ENCODE measurements around the gene PRDM7.
"Not testable (repeated sequence)": the region's sequence is repeated elsewhere in the genome, so short reads cannot be mapped to it uniquely, and the experiment has no call there.

PRDM7 gene

DNA sequence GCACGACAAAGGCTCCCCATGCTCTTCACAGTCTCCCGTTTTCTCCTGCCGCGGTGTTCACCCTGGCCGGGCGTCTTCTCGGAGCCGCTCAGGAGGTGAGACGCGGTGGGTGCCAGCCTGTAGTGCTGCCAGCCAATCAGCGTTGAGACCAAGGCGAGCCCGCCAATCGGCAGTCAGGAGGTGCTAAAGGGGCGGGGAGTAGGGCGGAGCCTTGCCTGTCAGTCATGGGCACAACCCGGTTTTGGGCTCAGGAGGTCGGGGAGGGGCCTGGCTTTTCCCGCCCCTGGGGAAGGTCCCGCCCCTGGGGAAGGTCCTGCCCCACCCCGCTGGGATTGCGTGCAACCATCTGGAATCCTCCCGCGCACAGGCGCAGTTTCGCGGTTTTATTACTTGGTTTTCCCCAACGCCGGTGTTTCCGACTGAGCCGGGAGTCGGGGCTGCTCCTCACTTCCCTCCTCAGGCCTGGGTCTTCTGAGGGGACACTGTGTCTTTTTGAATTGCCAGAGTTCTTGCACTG lies at the start of gene PRDM7:
PRDM7 (minus strand) TSS at position 92 of the 517 bp plus-strand sequence. CDS start 1,421 bp downstream, outside the sequence.
- peak; percentile 96 to 99 (median 97) for DNase-seq (ENCODE audit: low read depth in 2 of 3, low spot score in 1 of 3)

DNA sequence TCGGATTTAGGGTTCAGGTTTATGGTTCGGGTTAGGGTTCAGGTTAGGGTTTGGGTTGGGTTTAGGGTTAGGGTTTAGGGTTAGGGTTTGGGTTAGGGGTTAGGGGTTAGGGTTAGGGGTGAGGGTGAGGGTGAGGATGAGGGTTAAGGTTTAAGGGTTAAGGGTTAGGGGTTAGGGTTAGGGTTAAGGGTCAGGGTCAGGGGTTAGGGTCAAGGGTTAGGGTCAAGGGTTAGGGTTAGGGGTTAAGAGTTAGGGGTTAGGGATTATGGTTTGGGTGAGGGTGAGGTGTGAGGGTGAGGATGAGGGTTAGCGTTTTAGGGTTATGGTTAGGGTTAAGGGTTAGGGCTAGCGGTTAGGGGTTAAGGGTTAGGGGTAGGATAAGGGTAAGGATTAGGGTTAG lies 44.7 kb upstream of the PRDM7 start:
- DNase-seq (ENCODE audit: low read depth in 2 of 3, low spot score in 1 of 3) = not testable (repeated sequence)

DNA sequence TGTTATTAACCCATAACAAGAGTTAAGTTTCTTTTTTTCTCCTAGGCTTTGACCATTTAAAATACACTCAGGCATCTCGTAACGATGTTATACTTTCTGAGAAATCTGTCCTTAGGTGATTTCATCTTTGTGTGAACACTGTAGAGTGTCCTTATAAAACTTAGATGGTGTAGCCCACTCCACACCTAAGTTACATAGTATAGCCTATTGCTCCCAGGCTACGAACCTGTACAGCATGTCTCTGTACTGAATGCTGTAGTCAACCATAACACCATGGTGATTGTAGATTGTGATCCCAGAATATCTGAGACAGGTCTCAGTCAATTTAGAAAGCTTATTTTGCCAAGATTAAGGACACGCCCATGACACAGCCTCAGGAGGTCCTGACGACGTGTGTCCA lies 30.5 kb upstream of the PRDM7 start:
- DNase-seq (ENCODE audit: low read depth in 2 of 3, low spot score in 1 of 3) = not testable (repeated sequence)

DNA sequence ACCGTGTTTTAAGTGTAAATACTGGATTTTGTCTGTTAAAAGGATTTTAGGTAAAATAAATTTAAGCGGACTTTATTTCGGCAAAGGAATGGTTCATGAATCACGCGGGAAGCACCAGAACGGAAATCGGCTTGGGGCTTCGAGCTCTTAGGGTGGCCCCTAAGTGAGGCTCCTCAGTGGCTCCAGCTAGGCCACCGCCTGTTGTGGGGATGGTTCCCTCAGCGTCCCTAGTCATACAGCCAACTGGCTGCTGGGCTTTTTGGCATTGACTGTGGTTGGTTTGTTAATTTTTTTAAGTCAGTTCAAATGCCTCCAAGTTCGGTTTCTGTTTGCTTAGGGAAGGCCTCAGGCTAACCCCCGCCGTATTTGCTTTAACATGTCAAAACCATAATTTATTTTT lies 29.9 kb upstream of the PRDM7 start:
- DNase-seq (ENCODE audit: low read depth in 2 of 3, low spot score in 1 of 3) = not testable (repeated sequence)

DNA sequence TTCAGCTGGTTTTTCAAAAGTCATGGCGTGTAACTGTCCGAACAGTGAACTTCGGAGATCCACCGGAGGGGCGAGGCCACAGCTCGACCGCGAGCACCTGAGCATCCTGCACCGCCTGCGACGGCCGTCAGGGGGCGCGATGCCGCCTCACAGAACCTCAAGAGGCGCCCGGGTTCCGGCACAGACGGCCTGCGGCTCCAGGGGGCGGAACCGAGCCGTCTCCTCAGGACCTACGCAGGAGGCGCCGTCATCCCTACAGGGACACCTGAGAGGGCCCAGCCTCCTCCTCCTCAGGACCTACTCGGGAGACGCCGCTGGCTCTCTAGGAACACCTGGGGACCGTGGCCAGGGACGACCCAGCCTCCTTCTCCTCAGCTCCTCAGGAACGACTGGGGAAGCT lies 29.1 kb upstream of the PRDM7 start:
- DNase-seq (ENCODE audit: low read depth in 2 of 3, low spot score in 1 of 3) = peak in 2 of 3 donors; percentile 64 to 68

DNA sequence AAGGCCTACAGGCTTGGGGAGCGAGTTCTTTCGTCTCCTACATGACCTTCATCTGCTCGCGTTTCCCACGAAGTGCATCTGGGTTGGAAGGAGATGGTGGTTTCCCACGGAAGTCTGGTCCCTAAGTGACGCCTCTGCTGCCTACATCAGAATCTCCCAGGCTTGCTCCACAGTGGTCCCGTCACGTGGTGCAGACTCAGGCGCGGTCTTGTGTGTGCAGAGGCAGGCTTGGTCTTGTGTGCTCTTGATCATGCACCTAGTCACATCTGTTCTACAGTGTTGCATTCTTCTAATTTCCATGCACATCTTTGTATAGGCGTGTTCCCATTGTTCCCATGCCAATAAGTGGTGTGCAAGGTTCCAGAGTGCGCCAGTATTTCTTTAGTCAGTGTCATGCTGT lies 27.6 kb upstream of the PRDM7 start:
- not testable (repeated sequence) for DNase-seq (ENCODE audit: low read depth in 2 of 3, low spot score in 1 of 3)

DNA sequence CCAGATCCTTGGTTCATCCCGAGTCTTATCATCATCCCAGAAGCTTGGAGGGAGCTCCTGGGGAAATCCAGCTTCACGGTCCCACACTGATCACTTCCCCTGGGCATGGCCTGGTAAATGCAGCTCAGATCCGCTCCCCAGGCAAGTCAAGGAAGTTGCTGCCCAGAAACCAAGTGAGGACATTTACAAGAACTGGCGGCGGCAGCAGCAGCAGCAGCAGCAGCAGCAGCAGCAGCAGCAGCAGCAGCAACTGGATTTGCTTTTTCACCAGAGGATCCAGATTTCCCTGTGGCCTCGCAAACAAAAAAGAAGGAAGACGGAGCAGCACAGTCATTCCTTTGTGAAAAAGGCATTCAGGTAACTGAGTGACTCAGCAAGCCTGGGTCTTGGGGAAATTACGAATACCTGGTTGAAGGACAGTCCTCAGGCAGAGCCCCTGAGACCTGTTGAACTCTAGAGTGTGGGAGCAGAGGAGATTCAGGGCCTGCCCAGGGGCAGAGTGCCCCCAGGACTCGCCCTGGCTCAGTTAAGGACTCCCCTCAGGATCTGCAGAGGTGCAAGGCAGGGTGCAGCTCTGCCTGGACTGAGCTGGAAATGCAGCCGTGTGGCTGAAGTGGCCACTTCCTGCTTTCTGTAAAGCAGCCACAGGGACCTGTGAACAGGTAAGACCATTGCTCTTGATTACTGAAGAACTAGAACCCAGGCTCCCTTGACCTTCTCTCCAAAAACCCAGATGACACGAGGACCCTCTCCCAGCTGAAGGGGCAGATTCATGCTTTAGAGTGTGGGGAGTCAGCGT lies 25.2 kb upstream of the PRDM7 start:
- not testable (repeated sequence) for DNase-seq (ENCODE audit: low read depth in 2 of 3, low spot score in 1 of 3)

DNA sequence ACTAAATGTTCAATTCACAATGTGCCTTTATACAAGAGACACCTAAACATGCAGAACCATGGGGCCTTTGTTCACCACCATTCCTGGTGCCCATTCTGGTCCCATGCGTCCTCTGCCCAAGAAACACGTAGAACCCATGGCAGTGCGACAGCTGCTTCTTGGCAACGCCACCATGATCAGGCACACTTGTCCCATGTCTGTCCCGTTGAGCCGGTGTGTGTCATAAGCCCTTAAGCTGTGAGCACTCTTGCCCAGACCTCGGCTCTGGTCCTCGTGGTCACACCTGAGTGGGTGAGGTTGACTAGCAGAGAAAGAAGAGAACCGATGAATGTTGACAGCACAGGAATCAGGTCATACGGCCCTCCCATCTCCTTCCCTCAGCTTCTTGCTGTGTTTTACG lies 24.2 kb upstream of the PRDM7 start:
- DNase-seq (ENCODE audit: low read depth in 2 of 3, low spot score in 1 of 3) = not testable (repeated sequence)

DNA sequence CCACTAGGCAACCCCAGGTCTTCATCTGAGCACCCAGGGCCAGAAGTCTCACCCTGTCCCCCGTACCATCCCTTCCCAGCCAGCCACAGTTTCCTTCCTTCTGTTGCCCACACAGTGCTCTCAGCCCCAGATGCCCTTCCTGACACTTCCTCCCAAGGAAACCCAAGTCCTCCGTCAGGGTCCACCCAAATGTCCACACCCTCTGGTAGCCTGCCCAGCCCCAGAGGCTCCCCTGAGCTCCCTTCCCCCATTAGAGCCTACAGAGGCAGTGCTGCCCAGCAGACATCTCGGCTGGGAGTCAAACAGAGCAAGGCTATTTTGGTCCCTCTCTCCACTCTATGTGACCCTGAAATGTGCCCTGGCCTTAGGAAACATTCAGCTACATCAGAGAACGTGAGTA lies 23.7 kb upstream of the PRDM7 start:
- DNase-seq (ENCODE audit: low read depth in 2 of 3, low spot score in 1 of 3) = not testable (repeated sequence)

DNA sequence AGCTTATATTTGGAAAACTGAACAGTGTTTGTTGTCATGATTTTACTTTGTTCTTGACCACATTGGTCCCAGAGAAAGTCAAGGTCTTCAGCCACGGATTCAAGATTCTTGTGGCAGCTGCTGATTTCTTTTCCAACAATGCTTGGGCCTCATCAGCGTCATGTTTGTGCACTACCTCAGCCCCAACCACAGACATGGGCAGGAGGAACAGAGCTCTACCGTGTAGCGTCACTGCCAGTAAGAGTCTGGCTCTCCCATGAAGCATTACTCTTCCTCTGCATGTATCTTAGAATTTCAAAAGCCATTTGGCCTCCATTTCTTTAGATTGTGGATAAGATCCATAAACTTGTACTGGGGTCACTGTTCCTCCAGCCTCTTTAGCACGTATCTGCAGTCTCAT lies 23.1 kb upstream of the PRDM7 start:
- not testable (repeated sequence) for DNase-seq (ENCODE audit: low read depth in 2 of 3, low spot score in 1 of 3)

DNA sequence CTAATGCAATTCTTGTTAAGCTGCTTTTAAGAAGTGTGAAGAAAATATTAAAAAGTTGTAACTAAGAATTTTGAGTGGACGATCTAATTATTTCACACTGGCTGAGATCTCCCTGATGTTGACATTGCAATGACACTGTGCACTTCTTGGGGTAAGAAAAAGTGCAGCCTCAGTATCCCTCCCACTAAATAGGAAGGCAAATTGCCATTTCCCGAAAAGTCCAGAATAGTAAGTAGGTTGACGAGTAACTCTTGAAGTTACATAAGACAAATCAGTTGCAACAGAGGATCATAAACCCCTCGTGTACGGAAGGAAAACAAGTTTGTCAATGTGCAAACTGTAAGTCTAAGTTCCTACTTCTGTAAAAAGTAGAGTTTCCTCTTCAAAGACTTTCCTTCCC lies 21.8 kb upstream of the PRDM7 start:
- not testable (repeated sequence) for DNase-seq (ENCODE audit: low read depth in 2 of 3, low spot score in 1 of 3)

DNA sequence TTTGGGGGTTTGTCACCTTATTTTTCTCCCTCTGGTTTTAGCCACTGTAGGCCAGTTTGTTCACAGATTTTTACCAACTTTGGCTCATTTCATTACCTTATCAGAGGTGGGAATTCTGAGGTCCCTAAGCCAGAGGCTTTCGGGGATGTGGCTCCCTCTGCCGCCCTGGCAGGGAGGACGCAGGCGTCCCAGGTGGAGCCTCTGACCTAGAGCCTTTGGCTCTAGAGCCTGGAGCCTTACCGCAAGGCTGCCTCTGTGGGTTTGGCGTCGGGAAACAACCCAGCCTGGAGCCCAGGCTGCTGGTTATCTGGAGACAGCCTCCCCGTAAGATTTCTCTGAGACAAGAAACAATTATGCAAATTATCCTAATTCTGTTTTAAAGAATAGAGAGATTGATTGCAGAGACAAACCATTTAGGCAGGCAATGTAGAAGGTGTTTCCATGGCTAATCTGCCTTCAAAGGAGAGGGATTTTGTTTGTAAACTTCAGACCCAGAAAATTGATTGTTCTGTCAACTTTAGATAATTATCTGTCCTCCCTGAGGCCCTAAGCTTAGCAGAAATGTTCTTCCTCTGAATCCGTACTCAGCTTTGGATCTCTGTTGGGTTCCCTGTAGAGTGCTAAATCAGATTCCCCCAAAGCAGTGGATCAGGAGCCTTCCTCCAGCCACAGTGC lies 20.0 kb upstream of the PRDM7 start:
- not testable (repeated sequence) for DNase-seq (ENCODE audit: low read depth in 2 of 3, low spot score in 1 of 3)

DNA sequence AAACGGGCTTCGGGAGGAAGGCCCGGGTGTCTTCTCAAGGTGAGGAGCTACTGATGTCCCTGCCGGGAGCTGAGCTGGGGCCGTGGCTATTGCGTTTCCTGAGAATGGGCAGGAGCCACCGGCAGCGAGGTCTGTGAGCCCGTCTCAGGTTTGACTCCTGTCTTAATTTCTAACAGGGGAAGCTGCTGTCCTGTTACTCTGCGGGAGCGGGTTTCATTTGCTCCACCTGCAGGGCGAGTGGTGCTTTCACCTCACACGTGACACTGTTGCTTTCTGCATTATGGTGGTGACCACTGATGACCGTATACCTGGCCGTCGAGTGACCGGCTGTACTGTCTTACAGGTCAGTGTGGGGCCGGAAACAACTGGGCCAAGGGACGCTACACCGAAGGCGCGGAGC lies 17.7 kb upstream of the PRDM7 start:
- not testable (repeated sequence) for DNase-seq (ENCODE audit: low read depth in 2 of 3, low spot score in 1 of 3)

DNA sequence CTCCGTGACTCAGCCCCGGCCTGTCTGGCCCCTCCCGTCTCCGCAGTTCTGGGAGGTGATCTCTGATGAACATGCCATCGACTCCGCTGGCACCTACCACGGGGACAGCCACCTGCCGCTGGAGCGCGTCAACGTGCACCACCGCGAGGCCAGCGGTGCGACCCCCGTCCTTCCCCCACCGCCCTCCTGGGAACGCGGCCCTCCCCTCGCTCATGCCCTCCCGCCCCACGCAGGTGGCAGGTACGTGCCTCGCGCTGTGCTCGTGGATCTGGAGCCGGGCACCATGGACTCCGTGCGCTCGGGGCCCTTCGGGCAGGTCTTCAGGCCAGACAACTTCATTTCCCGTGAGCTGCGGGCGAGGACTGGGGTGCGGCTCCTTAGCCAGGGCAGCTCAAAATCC lies 17.2 kb upstream of the PRDM7 start:
- DNase-seq (ENCODE audit: low read depth in 2 of 3, low spot score in 1 of 3) = not testable (repeated sequence)

DNA sequence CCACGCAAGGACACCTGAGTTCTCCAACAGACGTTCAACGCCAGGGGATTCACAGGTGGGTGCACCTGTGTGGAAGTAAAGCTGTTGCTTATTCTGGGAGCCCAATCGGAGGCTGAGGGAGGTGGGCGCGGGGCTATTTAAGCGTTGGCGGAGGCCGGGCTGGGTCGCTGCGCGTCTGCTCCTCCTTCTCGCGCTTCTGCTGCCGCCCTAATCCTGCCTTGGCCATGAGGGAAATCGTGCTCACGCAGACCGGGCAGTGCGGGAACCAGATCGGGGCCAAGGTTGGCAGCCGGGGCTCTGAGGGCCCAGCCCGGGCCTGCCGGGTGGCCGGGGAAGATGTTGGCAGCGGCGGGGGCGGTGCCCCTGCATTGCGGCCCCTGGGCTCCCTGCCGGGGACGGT lies 16.7 kb upstream of the PRDM7 start:
- not testable (repeated sequence) for DNase-seq (ENCODE audit: low read depth in 2 of 3, low spot score in 1 of 3)

DNA sequence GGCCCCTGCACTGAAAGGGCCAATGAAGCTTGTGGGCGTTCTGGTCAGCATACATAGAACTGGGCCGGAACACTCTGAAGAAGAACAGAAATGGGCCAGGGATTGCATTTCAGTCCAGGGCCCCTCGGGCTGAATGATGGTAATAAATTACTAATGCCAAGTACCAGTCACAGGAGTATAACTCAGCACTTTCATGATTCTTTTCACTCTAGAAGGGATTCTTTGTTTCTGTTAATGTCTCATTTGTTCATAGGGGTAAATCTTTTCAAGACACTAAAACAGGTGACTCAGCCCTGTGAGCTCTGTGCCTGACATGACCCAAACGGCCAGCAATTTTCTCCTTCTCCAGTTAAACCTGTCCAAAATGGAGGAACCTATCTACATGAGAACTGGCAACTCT lies 15.7 kb upstream of the PRDM7 start:
- DNase-seq (ENCODE audit: low read depth in 2 of 3, low spot score in 1 of 3) = not testable (repeated sequence)

DNA sequence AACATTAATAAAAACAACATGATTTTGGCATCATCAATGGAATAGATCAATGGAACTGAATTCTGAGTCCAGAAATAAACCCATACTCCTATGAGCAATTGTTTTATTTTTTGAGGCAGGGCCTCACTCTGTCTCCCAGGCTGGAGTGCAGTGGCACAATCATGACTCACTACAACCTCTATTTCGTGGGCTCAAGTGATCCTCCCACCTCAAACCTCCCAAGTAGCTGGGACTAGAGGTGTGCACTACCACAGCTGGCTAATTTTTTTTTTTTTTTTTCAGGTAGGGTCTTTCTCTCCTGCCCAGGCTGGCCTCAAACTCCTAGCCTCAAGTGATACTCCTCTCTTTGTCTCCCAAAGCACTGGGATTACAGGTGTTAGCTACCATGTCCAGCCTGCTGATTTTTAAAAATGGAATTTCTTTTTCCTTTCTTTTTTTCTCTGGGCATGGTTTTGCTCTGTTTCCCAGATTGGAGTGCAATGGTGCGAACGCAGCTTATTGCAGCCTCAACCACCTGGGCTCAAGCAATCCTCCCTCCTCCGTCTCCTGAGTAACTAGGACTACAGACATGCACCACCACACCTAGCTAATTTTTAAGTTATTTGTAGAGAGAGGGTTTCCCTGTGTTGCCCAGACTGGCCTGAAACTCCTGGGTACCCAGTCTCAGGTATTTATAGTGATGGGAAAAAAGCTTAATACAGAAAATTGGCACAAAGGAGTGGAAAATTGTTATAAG lies 7.3 kb upstream of the PRDM7 start:
- no peak for DNase-seq (ENCODE audit: low read depth in 2 of 3, low spot score in 1 of 3)

DNA sequence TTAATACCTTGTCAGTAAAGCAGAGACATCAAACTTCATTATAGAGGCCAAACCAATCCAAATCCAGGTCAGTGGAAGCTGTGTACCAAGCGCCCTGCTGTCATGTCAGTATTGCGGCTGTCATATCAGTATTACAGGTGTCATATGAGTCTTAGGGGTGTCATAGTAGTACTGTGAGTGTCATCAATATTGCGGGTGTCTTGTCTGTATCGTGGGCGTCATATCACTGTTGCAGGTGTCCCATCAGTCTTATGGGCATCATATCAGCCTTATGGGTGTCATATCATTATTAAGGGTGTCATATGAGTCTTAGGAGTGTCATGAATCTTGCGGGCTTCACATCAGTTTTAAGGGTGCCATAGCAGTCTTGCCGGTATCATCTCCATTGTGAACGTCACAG lies 6.0 kb upstream of the PRDM7 start:
- no peak for DNase-seq (ENCODE audit: low read depth in 2 of 3, low spot score in 1 of 3)

DNA sequence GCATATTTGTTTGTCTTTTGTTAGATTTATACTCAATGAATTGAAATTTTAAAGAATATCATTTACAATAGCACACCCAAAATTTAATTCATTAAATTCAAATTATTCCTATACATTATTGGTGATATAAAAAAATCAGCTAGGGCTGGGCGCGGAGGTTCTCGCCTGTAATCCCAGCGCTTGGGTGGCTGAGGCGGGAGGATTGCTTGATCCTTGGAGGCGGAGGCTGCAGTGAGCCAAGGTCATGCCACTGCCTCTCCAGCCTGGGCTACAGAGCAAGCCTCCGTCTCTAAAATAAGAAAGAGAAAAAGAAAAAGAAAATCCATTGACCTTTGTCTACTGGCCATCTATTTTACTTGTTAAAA lies 4.5 kb upstream of the PRDM7 start:
- no peak for DNase-seq (ENCODE audit: low read depth in 2 of 3, low spot score in 1 of 3)

DNA sequence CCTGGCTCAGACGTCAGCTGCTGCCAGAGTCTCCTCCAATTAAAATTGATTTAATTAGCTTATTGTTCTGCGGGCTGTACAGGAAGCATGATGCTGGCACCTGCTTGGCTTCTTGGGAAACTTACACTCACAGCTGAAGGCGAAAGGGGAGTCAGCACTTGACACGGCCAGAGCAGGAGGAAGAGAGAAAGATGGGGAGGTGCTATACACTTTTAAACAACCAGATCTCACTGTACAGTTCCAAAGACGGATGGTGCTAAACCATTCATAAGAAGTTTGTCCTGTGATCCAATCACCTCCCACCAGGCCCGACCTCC lies 1.4 kb upstream of the PRDM7 start:
- DNase-seq (ENCODE audit: low read depth in 2 of 3, low spot score in 1 of 3) = no peak

DNA sequence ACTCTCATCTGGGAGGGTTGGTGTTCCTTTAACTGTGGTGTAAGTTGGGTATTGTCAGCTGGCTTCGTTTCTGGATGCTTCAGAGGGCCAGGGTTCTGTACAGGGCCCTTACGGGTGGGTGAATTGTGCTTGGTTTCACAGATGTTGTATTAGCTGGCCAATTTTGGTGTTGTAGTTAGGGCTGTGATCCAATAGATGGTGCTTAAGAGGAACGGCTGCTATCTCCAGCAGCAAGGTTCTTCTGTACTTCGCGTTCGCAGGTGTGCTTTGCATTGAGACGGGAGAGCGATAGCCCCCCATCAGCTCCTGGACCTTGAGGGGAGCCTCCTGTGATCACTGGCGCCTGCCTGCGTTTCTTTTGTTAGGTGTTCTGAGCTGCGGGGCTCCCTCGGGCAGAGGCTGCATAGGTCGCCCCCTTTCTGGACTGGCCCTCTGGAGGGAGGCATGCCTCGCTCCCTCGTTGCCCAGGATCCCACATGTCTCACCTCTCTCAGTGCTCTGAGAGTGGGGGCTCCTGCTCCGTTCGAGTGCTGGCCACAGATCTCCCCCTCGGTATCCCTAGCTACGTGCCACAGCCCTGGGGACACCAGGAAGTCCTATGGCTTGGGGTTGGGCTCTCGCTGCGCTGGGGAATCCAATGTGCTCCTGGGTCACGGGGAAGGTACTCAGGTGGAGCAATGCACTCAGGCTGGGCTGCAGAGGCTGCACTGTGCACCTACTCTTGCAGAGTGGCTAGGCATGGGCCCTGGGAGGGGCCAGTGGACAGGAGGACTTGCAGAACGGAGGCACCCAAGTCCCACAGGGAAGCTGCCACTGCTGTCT lies 837 bp upstream of the PRDM7 start:
- no peak for DNase-seq (ENCODE audit: low read depth in 2 of 3, low spot score in 1 of 3)
